ENCODE results near the gene ATCAY. TPM values are rescaled to one million over a fixed set of nuclear protein-coding genes. Genes with fewer than 3 reads are reported as not detected.
A peak's percentile ranks its signal among the peaks of the same experiment; 100 is the strongest.

ATCAY gene
- total and polyA plus RNA-seq, 2 of the 13 experiments (the other 11 are each of a cell fraction or from before 2014, with no cell fraction given) = not detected

DNA sequence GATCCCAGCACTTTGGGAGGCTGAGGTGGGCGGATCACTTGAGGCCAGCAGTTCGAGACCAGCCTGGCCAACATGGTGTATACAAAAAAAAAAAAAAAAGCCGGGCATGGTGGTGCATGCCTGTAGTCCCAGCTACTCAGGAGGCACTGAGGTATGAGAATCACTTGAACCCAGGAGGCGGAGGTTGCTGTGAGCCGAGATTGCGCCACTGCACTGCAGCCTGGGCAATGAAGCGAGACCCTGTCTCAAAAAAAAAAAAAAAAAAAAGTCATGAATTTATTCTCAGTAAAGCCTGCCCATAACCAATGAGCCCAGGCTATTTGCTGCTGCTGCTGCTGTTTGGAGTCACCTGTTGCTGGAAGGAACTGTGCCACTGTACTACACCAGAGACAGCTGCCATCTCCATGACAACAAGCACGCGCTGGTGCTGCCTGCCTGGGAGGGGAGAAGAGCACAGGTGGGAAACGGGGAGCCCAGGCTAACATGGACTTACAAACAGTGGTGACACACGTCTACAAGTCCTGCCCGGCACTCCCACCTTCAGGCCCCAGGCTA lies 23.0 kb upstream of the ATCAY start:
- ChIA-PET POLR2A (no interaction called here), CTCF (ENCODE audit: low intra/inter-chr PET ratio, low total read pairs) (no interaction called here)
- no peak overlapping the region for H3K4me3 ChIP-seq (replicated peaks in 1 of 3; ENCODE audit: insufficient read depth in 1 of 3, low read depth in 2 of 3, low read length in 3 of 3)
- peaks cover 19% of the 10 kb centered on the region for H3K4me1 ChIP-seq (ENCODE audit: insufficient read depth, low read length)
- DNase-seq (ENCODE audit: low spot score) (no peak), ATAC-seq (no peak; the same call in 2 of the 3 replicates), FAIRE-seq (no peak)
- in situ Hi-C loops (cut with HindIII; ENCODE audit: extremely low pct_ligation_motif_present, low pct_unique_long_range_greater_than_20kb) (loop anchor here (25.0 kb wide), 1 partner anchor 355 kb away; no protein-coding TSS in a partner anchor), intact Hi-C loops (cut with micrococcal nuclease; ENCODE audit: unreplicated experiment) (loop anchor here (5.0 kb wide), 1 partner anchor 110 kb away; no protein-coding TSS in a partner anchor)
- peaks cover 0 to 4% of the 10 kb centered on the region in 2 experiments; a peak in 1 of 5 replicates for H3K27me3 ChIP-seq (ENCODE audit: control insufficient read depth in 1 of 2, insufficient read depth in 2 of 2, low read length in 2 of 2)
- no peaks in the 10 kb centered on the region for H4K20me1 ChIP-seq (ENCODE audit: insufficient read depth, low read length)
- WGBS (ENCODE audit: low lambda C conversion rate) = 49% methylated on average over 10 of the region's 12 CpGs
- H3K4me2 ChIP-seq (ENCODE audit: low read depth, low read length) = no peak overlapping the region
- H3K9me3 ChIP-seq (ENCODE audit: low read length) = peaks cover 3% of the 10 kb centered on the region; the same call in 1 of the 2 replicates
- BruUV-seq (replicated peaks) = no TSS peak
- no peaks in the 10 kb centered on the region for H3K36me3 ChIP-seq (replicated peaks in 1 of 2; ENCODE audit: control insufficient read depth in 1 of 2, insufficient read depth in 2 of 2, low read length in 2 of 2)
- H3K27ac ChIP-seq (ENCODE audit: extremely low read length, insufficient read depth, low read length) = no peak overlapping the region
- H3K79me2 ChIP-seq (ENCODE audit: insufficient read depth, low read length) = no peaks in the 10 kb centered on the region
- H3K9ac ChIP-seq (ENCODE audit: insufficient read depth, low read depth, low read length) = no peak overlapping the region
- no peak overlapping the region for H2AFZ ChIP-seq (ENCODE audit: low read length)
- no peak for TF ChIP-seq ZNF737 (CRISPR knock-in tag; IDR thresholded peaks at IDR 0.05; ENCODE audit: borderline replicate concordance)
- TF ChIP-seq NR2C2 (CRISPR knock-in tag; IDR thresholded peaks at IDR 0.05; ENCODE audit: borderline replicate concordance) = no peak
- TF ChIP-seq, protein P1, sequence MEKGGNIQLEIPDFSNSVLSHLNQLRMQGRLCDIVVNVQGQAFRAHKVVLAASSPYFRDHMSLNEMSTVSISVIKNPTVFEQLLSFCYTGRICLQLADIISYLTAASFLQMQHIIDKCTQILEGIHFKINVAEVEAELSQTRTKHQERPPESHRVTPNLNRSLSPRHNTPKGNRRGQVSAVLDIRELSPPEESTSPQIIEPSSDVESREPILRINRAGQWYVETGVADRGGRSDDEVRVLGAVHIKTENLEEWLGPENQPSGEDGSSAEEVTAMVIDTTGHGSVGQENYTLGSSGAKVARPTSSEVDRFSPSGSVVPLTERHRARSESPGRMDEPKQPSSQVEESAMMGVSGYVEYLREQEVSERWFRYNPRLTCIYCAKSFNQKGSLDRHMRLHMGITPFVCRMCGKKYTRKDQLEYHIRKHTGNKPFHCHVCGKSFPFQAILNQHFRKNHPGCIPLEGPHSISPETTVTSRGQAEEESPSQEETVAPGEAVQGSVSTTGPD (CRISPR knock-in tag; IDR thresholded peaks at IDR 0.05) = no peak
- no peak for TF ChIP-seq RNF2 (conservative IDR thresholded peaks at IDR 0.05; ENCODE audit: low read depth)
- no peak for TF ChIP-seq NFYB (CRISPR knock-in tag; IDR thresholded peaks at IDR 0.05)
- TF ChIP-seq RFXANK (CRISPR knock-in tag; IDR thresholded peaks at IDR 0.05) = peak; percentile 94; the same call in 1 of the 2 replicates
- TF ChIP-seq RFX3 (CRISPR knock-in tag; IDR thresholded peaks at IDR 0.05) = peak; percentile 33; the same call in 1 of the 2 replicates
- no peak for TF ChIP-seq ZNF878 (CRISPR knock-in tag; IDR thresholded peaks at IDR 0.05)
- TF ChIP-seq ZNF253 (CRISPR knock-in tag; IDR thresholded peaks at IDR 0.05; ENCODE audit: borderline replicate concordance) = no peak
- TF ChIP-seq ZNF10 (CRISPR knock-in tag; IDR thresholded peaks at IDR 0.05; ENCODE audit: borderline replicate concordance, low read depth) = no peak
- TF ChIP-seq ZNF562 (CRISPR knock-in tag; IDR thresholded peaks at IDR 0.05; ENCODE audit: borderline replicate concordance) = no peak
- TF ChIP-seq, protein P2, sequence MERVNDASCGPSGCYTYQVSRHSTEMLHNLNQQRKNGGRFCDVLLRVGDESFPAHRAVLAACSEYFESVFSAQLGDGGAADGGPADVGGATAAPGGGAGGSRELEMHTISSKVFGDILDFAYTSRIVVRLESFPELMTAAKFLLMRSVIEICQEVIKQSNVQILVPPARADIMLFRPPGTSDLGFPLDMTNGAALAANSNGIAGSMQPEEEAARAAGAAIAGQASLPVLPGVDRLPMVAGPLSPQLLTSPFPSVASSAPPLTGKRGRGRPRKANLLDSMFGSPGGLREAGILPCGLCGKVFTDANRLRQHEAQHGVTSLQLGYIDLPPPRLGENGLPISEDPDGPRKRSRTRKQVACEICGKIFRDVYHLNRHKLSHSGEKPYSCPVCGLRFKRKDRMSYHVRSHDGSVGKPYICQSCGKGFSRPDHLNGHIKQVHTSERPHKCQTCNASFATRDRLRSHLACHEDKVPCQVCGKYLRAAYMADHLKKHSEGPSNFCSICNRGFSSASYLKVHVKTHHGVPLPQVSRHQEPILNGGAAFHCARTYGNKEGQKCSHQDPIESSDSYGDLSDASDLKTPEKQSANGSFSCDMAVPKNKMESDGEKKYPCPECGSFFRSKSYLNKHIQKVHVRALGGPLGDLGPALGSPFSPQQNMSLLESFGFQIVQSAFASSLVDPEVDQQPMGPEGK (CRISPR knock-in tag; IDR thresholded peaks at IDR 0.05) = no peak
- no peak for TF ChIP-seq NFE2L2 (IDR thresholded peaks at IDR 0.05; ENCODE audit: low read length)
- peak; percentile 31; the same call in 1 of the 2 replicates for TF ChIP-seq RFX1 (IDR thresholded peaks at IDR 0.05)
- TF ChIP-seq AGO1 (IDR thresholded peaks at IDR 0.05; ENCODE audit: low read depth, low read length, poor library complexity, severe bottlenecking) = no peak
- TF ChIP-seq, protein P3, sequence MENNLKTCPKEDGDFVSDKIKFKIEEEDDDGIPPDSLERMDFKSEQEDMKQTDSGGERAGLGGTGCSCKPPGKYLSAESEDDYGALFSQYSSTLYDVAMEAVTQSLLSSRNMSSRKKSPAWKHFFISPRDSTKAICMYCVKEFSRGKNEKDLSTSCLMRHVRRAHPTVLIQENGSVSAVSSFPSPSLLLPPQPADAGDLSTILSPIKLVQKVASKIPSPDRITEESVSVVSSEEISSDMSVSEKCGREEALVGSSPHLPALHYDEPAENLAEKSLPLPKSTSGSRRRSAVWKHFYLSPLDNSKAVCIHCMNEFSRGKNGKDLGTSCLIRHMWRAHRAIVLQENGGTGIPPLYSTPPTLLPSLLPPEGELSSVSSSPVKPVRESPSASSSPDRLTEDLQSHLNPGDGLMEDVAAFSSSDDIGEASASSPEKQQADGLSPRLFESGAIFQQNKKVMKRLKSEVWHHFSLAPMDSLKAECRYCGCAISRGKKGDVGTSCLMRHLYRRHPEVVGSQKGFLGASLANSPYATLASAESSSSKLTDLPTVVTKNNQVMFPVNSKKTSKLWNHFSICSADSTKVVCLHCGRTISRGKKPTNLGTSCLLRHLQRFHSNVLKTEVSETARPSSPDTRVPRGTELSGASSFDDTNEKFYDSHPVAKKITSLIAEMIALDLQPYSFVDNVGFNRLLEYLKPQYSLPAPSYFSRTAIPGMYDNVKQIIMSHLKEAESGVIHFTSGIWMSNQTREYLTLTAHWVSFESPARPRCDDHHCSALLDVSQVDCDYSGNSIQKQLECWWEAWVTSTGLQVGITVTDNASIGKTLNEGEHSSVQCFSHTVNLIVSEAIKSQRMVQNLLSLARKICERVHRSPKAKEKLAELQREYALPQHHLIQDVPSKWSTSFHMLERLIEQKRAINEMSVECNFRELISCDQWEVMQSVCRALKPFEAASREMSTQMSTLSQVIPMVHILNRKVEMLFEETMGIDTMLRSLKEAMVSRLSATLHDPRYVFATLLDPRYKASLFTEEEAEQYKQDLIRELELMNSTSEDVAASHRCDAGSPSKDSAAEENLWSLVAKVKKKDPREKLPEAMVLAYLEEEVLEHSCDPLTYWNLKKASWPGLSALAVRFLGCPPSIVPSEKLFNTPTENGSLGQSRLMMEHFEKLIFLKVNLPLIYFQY (CRISPR knock-in tag; IDR thresholded peaks at IDR 0.05; ENCODE audit: borderline replicate concordance) = no peak
- no peak for TF ChIP-seq HNF4A (CRISPR knock-in tag; IDR thresholded peaks at IDR 0.05)
- no peak for TF ChIP-seq KLF12 (CRISPR knock-in tag; IDR thresholded peaks at IDR 0.05; ENCODE audit: borderline replicate concordance)
- no peak for TF ChIP-seq ZNF343 (CRISPR knock-in tag; IDR thresholded peaks at IDR 0.05)
